Putamen (tissue), 1 donor: ENCODE measurements around the gene SPATA6.

Experiments used
- DNase-seq: peaks from one replicate; pipeline ENCODE4 v3.0.0-alpha.2; 2016; ENCODE audit warnings: low spot score

Gene SPATA6

GRCh38 chr1:48251821-48252220 lies 220.2 kb downstream of the SPATA6 start:
- DNase-seq, result no peak

GRCh38 chr1:48251323-48251722 lies 220.7 kb downstream of the SPATA6 start:
- DNase-seq, result no peak

DNA sequence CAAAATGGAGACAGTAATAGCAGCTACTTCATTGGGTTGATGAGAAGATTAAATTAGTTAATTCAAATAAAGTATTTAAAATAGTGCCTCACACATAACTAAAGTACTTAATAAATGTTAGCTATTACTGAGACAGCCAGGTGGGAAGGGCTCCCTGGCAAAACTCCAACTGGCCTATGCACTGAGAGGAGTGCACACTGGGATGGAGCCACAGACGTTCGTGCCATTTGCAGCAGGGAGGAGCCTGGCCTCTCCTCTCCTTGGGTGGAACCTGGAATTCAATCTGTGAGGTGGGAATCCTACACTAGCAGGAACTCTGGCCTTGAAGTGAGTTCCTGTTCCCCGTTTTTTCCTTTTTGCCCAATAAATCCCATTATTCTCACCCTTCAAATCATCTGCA lies 221.4 kb downstream of the SPATA6 start:
- DNase-seq, result no peak

GRCh38 chr1:48249868-48250267 lies 222.1 kb downstream of the SPATA6 start:
- DNase-seq, result no peak

GRCh38 chr1:48248356-48248755 lies 223.6 kb downstream of the SPATA6 start:
- DNase-seq, result no peak

DNA sequence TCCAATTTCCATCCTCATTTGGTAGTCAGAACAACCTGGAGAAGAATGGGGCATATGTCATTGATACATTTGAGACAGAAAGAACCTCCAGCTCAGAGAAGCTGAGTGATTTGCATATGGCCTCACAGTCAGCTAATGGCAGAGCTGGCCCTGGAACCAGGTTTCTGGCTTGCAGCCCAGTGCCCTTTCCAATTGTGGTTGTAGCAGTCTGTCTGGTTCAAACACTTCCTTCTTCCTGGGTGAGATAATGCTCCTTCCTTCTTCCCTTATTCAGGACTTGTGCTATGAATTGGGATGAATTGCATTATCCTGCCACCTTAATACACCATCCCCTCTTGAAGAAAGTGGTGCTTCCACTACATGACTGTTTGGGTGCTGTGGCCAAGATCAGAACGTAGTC lies 225.3 kb downstream of the SPATA6 start:
- no peak for DNase-seq
